ENCODE data around the gene GPX6.

GRCh38 chr6:28458568-28458967, 57.0 kb downstream of the GPX6 start:
- no peak for TF ChIP-seq SUZ12 (IDR thresholded peaks at IDR 0.05)
- TF ChIP-seq LEF1 (IDR thresholded peaks at IDR 0.05; ENCODE audit: borderline replicate concordance): no peak
- no peak for TF ChIP-seq SP1 (IDR thresholded peaks at IDR 0.05)
- no peak for TF ChIP-seq PKNOX1 (IDR thresholded peaks at IDR 0.05)
- no peak for TF ChIP-seq NFRKB (IDR thresholded peaks at IDR 0.05)
- TF ChIP-seq HDGF (IDR thresholded peaks at IDR 0.05; ENCODE audit: borderline replicate concordance): no peak
- no peak for TF ChIP-seq FOXM1 (IDR thresholded peaks at IDR 0.05; ENCODE audit: borderline replicate concordance)
- no peak for TF ChIP-seq TARDBP (IDR thresholded peaks at IDR 0.05)
- no peak for TF ChIP-seq ZNF384 (IDR thresholded peaks at IDR 0.05)
- TF ChIP-seq L3MBTL2 (conservative IDR thresholded peaks at IDR 0.05): no peak
- no peak for TF ChIP-seq ELF4 (IDR thresholded peaks at IDR 0.05)
- no peak for TF ChIP-seq FOXK2 (IDR thresholded peaks at IDR 0.05)
- no peak for TF ChIP-seq FOXA1 (IDR thresholded peaks at IDR 0.05)

All from HEK293T (cell line).